Neuron (in vitro differentiated cells): ENCODE data around the gene FDX1.

ENCODE experiments used
- H2AFZ ChIP-seq: one replicate; pipeline ENCODE4 v1.6.1; 2013; ENCODE audit warnings: low read depth, mild to moderate bottlenecking, inconsistent platforms, low read length, moderate library complexity
- H3K27me3 ChIP-seq: one replicate; pipeline ENCODE4 v1.6.1; 2013; ENCODE audit warnings: low read length; ENCODE audit not compliant: insufficient read depth
- H3K36me3 ChIP-seq: one replicate; pipeline ENCODE4 v1.6.1; 2013; ENCODE audit warnings: low read length; ENCODE audit not compliant: insufficient read depth
- H3K4me1 ChIP-seq: one replicate; pipeline ENCODE4 v1.6.1; 2013; ENCODE audit warnings: low read length; ENCODE audit not compliant: insufficient read depth
- H3K4me3 ChIP-seq: 2 replicates; pipeline ENCODE4 v1.5.1; 2013; ENCODE audit warnings: mild to moderate bottlenecking, low read length, moderate library complexity
- H3K9me3 ChIP-seq: one replicate; pipeline ENCODE4 v1.6.1; 2013; ENCODE audit warnings: low read length

FDX1 gene

DNA sequence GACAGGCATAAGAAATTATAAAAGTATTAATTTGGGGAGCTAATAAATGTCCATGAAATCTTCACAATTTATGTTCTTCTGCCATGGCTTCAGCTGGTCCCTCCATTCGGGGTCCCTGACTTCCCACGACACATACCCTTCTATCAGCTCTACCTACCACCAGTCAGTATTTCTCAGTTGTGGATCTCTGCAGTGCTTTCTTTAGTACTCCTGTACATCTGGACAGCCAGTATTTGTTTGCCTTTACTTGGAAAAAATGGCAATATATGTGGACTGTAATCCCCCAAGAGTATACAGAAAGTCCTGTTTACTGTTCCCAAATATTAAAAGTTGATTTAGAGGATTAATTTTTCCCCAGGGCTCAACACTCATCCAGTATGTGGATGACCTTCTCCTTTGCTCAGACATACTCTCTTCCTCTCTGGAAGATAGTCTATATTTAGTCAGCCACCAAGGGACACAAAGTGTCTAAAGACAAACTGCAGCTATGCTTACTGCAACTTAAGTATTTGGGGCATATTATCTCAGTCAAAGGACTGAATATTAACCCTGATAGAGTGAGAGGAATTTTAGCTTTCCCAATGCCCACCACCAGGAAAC, 7.3 kb upstream of the FDX1 start:
- Histone ChIP-seq H3K4me1 (peaks cover 4% of the 10 kb centered on the region), H3K9me3 (no peaks in the 10 kb centered on the region), H2AFZ (no peak overlapping the region), H3K36me3 (no peaks in the 10 kb centered on the region), H3K27me3 (no peaks in the 10 kb centered on the region), H3K4me3 (no peak overlapping the region)

DNA sequence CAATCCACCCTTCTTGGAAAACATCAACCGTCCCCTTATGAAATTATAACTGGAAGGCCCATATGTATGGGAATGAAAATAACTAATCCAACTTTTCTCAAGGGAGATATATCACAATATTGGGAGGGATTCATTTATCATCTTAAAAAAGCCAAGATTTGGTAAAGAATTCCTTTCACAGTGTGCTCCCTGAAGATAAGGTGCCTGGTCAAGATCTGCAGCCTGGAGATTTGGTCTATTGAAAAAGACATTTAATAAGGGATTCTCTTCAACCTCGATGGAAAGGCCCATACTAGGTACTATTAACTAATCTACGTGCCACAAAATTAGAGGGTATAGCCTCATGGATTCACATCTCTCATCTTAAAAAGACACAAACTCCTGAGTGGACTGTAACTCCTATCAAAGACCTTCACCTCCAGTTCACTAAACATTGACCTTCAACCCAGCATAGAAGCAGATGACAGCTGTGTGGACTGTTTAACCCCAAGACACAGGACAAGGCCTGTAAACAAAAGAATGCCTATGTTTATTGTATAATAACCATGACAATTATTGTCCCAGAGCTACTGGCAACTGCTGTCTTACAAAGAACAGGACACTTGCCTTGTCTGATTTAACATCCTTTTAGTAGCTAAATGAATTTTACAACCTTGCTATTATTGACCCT, 4.8 kb upstream of the FDX1 start:
- H3K9me3 ChIP-seq = no peaks in the 10 kb centered on the region
- H3K36me3 ChIP-seq = no peaks in the 10 kb centered on the region
- H2AFZ ChIP-seq = no peak overlapping the region
- no peak overlapping the region for H3K4me3 ChIP-seq
- no peaks in the 10 kb centered on the region for H3K27me3 ChIP-seq
- peaks cover 8% of the 10 kb centered on the region for H3K4me1 ChIP-seq

DNA sequence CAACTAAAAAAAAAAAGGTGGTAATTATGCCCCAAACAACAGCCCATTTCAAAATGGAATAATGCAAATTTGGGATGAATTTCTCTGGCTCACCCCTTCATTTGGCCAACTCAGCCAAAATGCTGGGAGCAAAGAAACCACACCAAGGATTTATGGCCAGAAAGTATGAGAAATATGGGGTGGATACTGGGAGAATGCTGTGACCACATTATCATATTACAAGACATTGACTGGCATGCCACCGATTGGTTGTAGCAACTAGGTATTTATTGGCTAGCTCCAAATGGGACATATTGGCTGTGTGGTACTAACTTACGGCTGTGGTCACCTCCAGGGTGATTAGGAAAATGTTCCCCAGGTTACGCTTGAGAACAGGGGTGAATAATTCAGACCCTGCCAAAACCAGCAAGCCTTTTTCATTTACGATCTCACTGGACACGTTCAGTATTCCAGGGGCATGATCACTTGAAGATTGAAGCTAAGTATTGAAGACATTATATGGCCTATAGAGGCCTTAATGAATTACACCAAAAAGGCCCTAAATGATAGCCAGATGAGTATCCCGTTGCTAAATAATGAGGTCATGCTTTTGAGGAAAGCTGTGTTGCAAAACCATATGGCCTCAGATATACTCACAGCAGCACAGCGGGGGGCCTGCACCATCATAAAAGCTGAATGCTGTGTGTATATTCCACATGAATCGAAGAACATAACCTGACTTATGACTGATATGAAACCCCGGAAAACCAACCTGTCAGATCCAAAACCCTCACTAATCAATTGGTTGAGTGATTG, 3.8 kb upstream of the FDX1 start:
- no peaks in the 10 kb centered on the region for H3K27me3 ChIP-seq
- no peaks in the 10 kb centered on the region for H3K9me3 ChIP-seq
- peaks cover 8% of the 10 kb centered on the region for H3K4me1 ChIP-seq
- H3K4me3 ChIP-seq = no peak overlapping the region
- H3K36me3 ChIP-seq = no peaks in the 10 kb centered on the region
- H2AFZ ChIP-seq = no peak overlapping the region

DNA sequence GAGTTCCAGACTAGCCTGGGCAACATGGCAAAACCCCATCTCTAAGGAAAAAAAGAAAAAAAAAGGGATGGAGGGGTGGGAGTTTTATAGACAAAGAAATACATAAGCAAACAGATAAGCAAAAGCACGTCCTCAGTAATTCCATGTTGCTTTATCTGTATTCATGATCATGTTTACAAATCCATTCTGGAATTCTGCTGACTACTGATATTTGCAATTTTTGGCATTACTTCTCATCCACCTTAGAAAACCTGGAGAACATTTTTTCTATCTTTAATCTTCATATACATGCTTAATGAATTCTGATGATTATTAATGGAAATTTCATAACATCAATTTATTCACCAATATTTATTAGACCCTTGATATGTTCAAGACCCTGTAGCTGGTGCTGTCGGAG, 1.7 kb upstream of the FDX1 start:
- Histone ChIP-seq H3K36me3 (no peaks in the 10 kb centered on the region), H3K4me3 (no peak overlapping the region), H3K9me3 (no peaks in the 10 kb centered on the region), H3K4me1 (peaks cover 22% of the 10 kb centered on the region), H2AFZ (no peak overlapping the region), H3K27me3 (no peaks in the 10 kb centered on the region)

DNA sequence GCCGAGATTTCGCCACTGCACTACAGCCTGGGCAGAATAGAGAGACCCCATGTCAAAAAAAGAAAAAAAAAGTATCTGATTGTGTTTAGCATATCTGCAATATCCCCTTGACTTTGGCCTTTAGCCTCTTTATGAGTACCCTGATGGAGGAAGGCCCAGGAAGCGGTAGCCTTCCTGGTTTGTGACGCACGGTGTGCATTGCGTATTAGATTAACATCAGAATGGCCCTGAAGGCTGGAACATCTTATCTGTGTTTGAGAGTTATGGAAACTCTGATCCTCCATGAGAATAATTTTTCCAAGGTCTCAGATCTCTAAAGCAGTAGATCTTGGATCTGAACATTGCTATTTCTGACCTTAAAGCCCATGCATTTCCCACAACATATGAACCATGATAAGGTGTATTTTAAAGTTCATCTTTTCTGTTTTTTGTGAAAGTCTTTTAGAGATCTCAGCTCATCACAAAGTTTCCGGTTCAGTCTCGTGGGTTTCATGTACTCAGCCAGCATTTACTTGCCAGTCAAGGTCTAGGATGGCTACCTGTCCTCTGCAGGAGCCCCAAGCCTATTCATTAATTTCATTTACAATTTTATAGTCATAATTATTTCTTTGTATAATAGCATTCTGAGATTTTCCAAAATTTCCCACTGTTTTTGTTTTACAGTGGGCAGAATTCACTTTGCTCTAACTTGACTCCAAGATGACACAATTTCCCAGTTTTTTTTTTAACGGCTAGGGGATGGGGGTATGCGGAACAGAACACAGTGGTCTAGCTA, 605 bp upstream of the FDX1 start:
- peak overlapping the region; percentile 94 for H3K4me3 ChIP-seq
- peak overlapping the region; percentile 89 for H2AFZ ChIP-seq
- H3K9me3 ChIP-seq = no peaks in the 10 kb centered on the region
- H3K36me3 ChIP-seq = no peaks in the 10 kb centered on the region
- peaks cover 22% of the 10 kb centered on the region for H3K4me1 ChIP-seq
- H3K27me3 ChIP-seq = no peaks in the 10 kb centered on the region

DNA sequence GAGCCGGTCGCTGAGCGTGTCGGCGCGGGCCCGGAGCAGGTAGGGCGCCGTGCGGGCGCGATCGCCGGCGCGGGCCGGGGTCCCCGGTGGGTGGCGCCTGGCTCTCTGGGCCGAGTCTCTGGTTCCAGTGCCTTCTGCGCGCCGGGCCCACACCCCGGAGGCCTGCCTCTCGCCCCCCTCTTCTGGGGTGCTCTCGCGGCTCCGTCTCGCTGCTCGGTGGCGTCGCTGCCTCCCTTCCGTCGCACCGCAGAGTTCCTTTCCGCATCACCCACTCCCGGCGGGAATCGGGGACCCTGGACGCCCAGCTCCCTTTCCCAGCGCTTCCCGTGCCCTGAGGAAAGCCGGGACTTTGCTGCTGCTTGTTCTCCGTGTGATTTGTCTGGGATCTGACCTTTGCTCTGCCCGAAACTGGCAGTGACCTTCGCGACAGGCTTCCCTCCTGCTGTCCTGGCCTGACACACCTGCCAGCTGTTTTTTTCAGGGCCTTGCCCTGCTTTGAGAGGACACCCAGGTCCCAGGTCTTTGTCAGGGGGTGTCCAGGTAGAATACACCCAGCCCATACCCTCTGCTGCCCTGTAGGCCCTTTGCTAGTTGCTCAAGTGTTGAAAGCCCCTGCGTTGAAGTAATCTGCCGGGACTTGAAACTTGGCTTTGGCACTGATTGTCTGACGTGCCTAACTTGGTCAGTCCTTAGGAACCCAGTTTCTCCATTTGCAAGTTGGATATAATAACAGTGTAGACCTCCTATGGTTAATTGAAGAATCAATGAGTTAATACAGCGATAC, 711 bp downstream of the FDX1 start:
- H3K4me3 ChIP-seq = peak overlapping the region; percentile 94
- no peaks in the 10 kb centered on the region for H3K36me3 ChIP-seq

DNA sequence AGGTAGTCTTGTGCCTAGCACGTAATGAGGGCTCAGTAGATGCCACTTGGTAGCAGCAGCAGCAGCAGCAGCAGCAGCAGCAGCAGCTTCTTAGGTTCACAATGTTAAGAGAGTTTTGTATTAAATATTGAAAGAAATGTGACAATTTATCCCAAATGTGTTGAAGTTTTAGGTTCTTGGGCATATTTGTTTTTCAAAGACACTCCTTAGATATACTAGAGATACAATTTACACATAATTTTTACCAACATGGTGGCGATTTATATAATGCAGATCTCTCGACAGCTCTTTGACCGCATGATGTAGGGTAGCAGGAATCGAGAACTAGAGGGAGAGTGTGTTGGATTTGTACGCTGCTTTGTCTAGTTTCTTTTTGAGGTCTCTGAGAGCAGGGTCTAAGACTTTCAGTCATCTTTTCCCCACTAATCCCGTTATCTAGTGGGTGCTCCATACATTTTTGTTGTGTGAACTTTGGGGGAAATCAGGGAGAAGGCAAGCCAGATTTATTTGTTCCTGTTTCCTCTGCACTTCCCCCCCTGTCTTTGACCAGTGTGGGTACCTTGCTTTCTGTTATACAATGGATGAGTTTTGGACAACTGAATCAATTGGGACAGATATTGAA, 1.4 kb downstream of the FDX1 start:
- Histone ChIP-seq H3K36me3 (no peaks in the 10 kb centered on the region), H3K27me3 (no peaks in the 10 kb centered on the region), H3K4me3 (peak overlapping the region; percentile 94), H3K4me1 (peaks cover 19% of the 10 kb centered on the region), H2AFZ (peak overlapping the region; percentile 77), H3K9me3 (no peaks in the 10 kb centered on the region)

More for the DNA sequence above, 711 bp downstream of the FDX1 start:
- H2AFZ ChIP-seq = peak overlapping the region; percentile 77
- H3K27me3 ChIP-seq = no peaks in the 10 kb centered on the region
- peaks cover 19% of the 10 kb centered on the region for H3K4me1 ChIP-seq
- no peaks in the 10 kb centered on the region for H3K9me3 ChIP-seq

DNA sequence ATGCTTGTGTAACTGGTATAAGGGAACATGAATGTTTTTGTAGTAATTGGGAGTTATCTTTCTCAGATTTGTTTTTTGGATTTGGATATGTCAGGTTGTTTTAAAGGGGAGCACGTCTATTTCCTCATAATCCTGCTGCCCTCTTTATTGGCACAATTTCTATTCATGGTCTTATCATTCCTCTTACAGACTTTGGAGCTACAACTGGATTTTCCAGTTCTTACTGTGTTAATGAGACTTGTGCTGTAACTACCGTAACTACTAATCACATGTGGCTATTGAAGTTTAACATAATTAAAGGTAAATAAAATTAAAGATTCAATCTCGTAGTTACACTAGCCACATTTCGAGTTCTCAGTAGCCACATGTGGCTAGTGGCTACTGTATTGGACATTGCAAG, 1.9 kb downstream of the FDX1 start:
- H3K9me3 ChIP-seq = no peaks in the 10 kb centered on the region
- H2AFZ ChIP-seq = no peak overlapping the region
- H3K4me3 ChIP-seq = peak overlapping the region; percentile 94
- H3K36me3 ChIP-seq = no peaks in the 10 kb centered on the region
- H3K4me1 ChIP-seq = peaks cover 19% of the 10 kb centered on the region
- H3K27me3 ChIP-seq = no peaks in the 10 kb centered on the region

DNA sequence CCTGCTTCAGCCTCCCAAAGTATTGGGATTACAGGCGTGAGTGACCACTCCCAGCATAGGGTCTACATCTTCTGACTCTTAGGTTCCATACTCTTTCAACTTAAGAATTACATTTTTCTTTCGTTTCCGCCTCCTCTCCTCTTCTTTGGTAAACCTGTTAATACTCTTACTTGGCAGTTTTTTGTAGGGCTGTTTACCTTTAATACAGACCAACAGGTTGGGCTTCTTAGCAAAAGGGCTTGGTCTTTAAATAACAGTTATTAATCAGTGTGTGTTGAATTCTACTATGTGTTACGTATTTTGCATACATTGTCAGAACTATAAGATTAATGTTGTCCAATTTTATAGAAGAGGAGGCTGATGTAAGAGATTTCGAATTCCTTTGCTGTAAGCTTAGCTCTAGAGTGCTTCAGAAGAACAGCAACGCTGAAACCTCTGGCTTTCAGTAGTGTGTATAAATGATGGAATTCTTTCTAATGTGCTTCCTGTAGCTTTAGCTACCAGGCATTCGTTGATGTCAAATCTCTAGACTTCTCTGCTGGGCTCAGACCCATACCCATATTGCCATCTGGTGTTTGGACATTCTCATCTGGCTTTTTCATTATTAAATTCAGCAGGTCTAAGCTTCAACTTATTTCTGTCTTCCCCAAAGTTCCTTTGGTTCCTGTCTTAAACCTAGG, 3.1 kb downstream of the FDX1 start:
- no peaks in the 10 kb centered on the region for H3K27me3 ChIP-seq
- H3K4me3 ChIP-seq = no peak overlapping the region
- peaks cover 19% of the 10 kb centered on the region for H3K4me1 ChIP-seq
- H2AFZ ChIP-seq = no peak overlapping the region
- H3K36me3 ChIP-seq = peaks cover 7% of the 10 kb centered on the region
- peaks cover 2% of the 10 kb centered on the region for H3K9me3 ChIP-seq

DNA sequence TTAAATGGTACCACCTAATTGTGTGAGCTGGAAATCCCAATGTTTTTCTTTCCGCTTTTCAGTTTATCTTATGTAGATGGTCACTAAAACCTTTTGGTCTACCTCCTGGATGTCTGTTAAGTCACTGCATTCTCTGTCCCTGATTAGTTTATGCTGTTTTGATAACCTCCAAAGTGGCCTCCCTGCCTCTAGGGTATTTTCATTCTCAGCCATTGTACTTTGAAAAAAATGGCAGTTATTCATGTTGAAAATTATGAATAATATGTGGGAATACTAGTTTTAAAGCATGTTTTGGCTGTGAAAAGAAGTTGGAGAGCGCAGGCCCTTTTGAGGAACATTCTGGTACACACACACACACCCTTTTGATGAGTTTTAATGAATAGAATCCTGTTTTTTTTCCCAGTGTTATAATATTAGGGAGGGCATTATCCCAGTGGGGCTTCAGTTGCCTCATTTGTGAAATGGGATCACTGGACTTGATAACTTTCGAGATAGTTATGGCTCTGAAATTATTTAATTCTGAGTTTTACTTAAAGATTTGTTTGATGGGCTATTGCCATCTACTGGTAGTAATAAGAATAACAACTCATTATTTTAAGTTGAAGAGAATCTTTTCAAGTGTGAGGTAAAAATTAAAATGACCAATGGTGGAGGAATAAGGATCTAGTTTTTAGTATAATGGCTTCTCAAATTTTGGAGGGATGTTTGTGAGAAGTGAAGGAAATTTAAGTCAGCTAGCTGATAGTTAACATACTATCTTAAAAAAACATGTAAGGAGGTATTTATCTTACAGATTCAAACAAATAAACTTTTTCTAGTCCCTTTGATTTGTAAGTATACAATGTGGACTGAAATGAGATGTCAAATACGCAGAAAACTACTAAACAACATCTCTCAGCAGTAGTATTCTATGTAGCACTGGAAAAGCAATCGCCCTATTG, 3.9 kb downstream of the FDX1 start:
- Histone ChIP-seq H2AFZ (no peak overlapping the region), H3K9me3 (peaks cover 4% of the 10 kb centered on the region), H3K36me3 (peaks cover 10% of the 10 kb centered on the region), H3K27me3 (no peaks in the 10 kb centered on the region), H3K4me1 (peaks cover 19% of the 10 kb centered on the region), H3K4me3 (no peak overlapping the region)
